Stimulated activated naive B cell treated with anti-CD40 and anti-IgM and Interleukin-4, amounts not matched to agents 10 μg/mL and 1 μg/mL and 100 μg/mL, for 72 hours (primary cell): ENCODE results near the gene UAP1.
"Not testable (repeated sequence)": the region's sequence is repeated elsewhere in the genome, so short reads cannot be mapped to it uniquely, and the experiment has no call there.

Experiments used
- ATAC-seq, 2 donors: fragments of 150-1000 bp; cut with Tn5 transposase; replicated peaks; 2 replicates each; pipeline ENCODE4 v1.10.0; 2021; ENCODE audit warnings: moderate library complexity in 1 of 2
- DNase-seq: peaks from one replicate; pipeline ENCODE4 v3.0.0; 2021
- H3K27ac Mint-ChIP-seq: one replicate; pipeline ENCODE4 v1.8.0; 2022; ENCODE audit warnings: mild to moderate bottlenecking, mixed read lengths
- H3K27me3 Mint-ChIP-seq, 2 donors: one replicate each; pipeline ENCODE4 v1.8.0; 2022; ENCODE audit warnings: mixed read lengths in 2 of 2
- H3K36me3 Mint-ChIP-seq, 2 donors: one replicate each; pipeline ENCODE4 v1.8.0; 2022; ENCODE audit warnings: mixed read lengths in 2 of 2, mild to moderate bottlenecking in 1 of 2
- H3K4me1 Mint-ChIP-seq, 2 donors: one replicate each; pipeline ENCODE4 v1.8.0; 2022; ENCODE audit warnings: mixed read lengths in 2 of 2, mild to moderate bottlenecking in 1 of 2
- H3K4me3 Mint-ChIP-seq, 2 donors: one replicate each; pipeline ENCODE4 v1.8.0; 2022; ENCODE audit warnings: mild to moderate bottlenecking in 2 of 2, mixed read lengths in 2 of 2, moderate library complexity in 1 of 2
- H3K9me3 Mint-ChIP-seq, 2 donors: one replicate each; pipeline ENCODE4 v1.8.0; 2022; ENCODE audit warnings: mixed read lengths in 2 of 2, mild to moderate bottlenecking in 1 of 2

The UAP1 gene

GRCh38 chr1:162552684-162553252 lies 8.8 kb upstream of the UAP1 start:
- ATAC-seq (no peak), DNase-seq (no peak)
- H3K9me3 Mint-ChIP-seq: no peaks in the 10 kb centered on the region
- no peaks in the 10 kb centered on the region for H3K36me3 Mint-ChIP-seq
- no peaks in the 10 kb centered on the region for H3K27me3 Mint-ChIP-seq
- no peaks in the 10 kb centered on the region for H3K4me1 Mint-ChIP-seq
- H3K4me3 Mint-ChIP-seq: no peak overlapping the region
- H3K27ac Mint-ChIP-seq: no peak overlapping the region

DNA sequence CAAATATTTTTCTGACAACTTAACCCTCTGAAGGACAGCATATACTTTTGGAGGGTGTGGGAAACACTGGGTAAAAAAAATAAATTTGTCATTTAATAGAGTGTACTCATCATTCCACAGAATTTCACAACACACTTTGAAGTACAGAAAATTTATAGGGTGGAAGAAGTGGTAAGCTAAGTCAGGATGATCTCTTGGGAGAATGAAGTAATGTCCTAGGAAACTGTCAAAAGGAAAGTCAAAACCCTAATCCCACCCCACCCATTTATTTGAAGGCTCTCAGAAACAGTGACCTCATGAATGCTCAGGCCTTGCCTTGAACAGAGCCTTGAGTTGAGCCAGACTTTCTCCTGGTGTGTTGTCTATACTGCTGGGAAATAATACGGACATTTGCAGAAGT lies 7.3 kb upstream of the UAP1 start:
- H3K4me1 Mint-ChIP-seq: no peaks in the 10 kb centered on the region
- no peaks in the 10 kb centered on the region for H3K9me3 Mint-ChIP-seq
- H3K36me3 Mint-ChIP-seq: no peaks in the 10 kb centered on the region
- no peak overlapping the region for H3K4me3 Mint-ChIP-seq
- H3K27me3 Mint-ChIP-seq: no peaks in the 10 kb centered on the region
- DNase-seq (no peak), ATAC-seq (no peak)
- no peak overlapping the region for H3K27ac Mint-ChIP-seq

GRCh38 chr1:162557536-162557935 lies 4.0 kb upstream of the UAP1 start:
- ATAC-seq: no peak
- Mint-ChIP-seq H3K36me3 (no peaks in the 10 kb centered on the region), H3K4me1 (peaks cover 10 to 14% of the 10 kb centered on the region in 2 donors)

GRCh38 chr1:162560303-162561036 lies 1.1 kb upstream of the UAP1 start:
- H3K36me3 Mint-ChIP-seq: peaks cover 0 to under 1% of the 10 kb centered on the region in 2 donors
- peaks cover 18 to 25% of the 10 kb centered on the region in 2 donors for H3K4me1 Mint-ChIP-seq
- DNase-seq (no peak), ATAC-seq (no peak)
- no peaks in the 10 kb centered on the region for H3K9me3 Mint-ChIP-seq
- H3K27me3 Mint-ChIP-seq: no peaks in the 10 kb centered on the region
- peak overlapping the region; percentile 98 for H3K27ac Mint-ChIP-seq
- peak overlapping the region; percentile 82 to 99 for H3K4me3 Mint-ChIP-seq

More at GRCh38 chr1:162557536-162557935, 4.0 kb upstream of the UAP1 start:
- DNase-seq: no peak
- Mint-ChIP-seq H3K4me3 (no peak overlapping the region), H3K27ac (no peak overlapping the region), H3K27me3 (no peaks in the 10 kb centered on the region), H3K9me3 (no peaks in the 10 kb centered on the region)

DNA sequence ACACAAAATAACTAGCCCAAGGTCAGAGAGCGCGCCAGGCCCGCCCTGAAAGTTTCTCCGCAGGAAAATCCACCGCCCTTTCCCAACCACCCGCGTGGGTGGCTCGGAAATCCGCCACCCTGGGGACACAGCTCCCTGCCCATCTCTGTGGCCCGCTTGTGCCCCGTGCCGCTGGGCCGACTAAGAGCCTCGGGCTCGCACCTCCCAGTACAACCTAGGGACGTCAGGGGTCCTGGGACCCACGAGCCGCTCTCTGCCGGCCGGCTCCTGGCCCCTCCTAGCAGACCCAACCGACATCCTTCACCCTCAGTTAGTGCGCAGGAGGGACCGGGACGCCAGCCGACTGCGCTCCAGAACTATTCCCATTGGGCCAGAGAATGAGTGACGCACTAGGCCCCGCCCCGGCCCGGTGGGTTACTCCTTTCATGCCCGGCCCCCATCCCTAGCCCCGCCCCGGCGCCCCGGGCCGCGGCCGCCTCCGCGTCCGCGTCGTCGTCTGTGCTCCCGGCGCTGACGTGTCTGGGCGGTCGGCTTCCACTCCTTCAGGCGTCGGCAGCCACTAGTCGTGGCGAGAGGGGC lies 396 bp upstream of the UAP1 start:
- peaks cover 18 to 25% of the 10 kb centered on the region in 2 donors for H3K4me1 Mint-ChIP-seq
- H3K4me3 Mint-ChIP-seq: peak overlapping the region; percentile 82 to 99
- peaks cover 0 to 6% of the 10 kb centered on the region in 2 donors for H3K36me3 Mint-ChIP-seq

DNA sequence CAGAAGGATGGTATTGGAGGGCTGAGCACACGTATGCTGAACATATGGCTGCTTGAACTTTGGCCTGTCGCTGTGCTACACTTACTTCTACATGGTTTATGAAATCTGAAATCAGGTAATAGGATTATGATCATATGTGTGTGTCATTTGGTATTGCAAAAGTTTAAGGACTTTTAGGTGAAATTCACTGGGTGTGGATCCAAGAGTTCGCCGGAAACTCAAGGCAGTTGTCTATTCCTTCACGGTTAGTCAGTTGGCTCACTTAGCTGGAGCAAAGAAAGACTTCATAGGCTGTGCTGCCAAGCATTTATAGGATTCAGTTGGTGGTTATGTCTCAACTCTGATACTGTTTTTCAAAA lies 927 bp downstream of the UAP1 start:
- peaks cover 5 to 18% of the 10 kb centered on the region in 2 donors for H3K36me3 Mint-ChIP-seq
- H3K27ac Mint-ChIP-seq: no peak overlapping the region
- H3K27me3 Mint-ChIP-seq: no peaks in the 10 kb centered on the region
- peaks cover 18 to 25% of the 10 kb centered on the region in 2 donors for H3K4me1 Mint-ChIP-seq
- no peak for ATAC-seq
- H3K9me3 Mint-ChIP-seq: no peaks in the 10 kb centered on the region
- DNase-seq: no peak
- H3K4me3 Mint-ChIP-seq: peak overlapping the region; percentile 82 to 99

More for the DNA sequence above, 396 bp upstream of the UAP1 start:
- ATAC-seq (peak; percentile 92 to 95), DNase-seq (peak; percentile 94)
- peak overlapping the region; percentile 98 for H3K27ac Mint-ChIP-seq
- H3K9me3 Mint-ChIP-seq: no peaks in the 10 kb centered on the region
- no peaks in the 10 kb centered on the region for H3K27me3 Mint-ChIP-seq

DNA sequence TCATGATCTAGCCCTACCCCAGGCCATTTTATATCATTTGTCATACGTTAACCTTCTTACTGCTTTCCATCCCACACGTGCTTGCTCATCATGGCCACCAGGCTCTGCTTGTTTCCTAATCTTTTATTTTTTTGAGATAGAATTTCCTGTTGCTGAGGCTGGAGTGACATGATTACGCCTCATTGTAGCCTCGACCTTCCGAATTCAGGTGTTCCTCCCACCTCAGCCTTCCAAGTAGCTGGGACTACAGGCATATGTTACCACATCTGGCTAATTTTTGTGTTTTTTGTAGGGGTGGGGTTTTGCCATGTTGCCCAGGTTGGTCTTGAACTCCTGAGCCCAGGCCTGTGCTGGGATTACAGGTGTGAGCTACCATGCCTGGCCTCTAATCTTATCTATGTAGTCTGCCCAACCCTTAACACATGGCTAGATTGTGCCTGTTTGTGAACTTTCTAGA lies 3.3 kb downstream of the UAP1 start:
- DNase-seq (no peak), ATAC-seq (no peak)
- peaks cover 17 to 36% of the 10 kb centered on the region in 2 donors for H3K36me3 Mint-ChIP-seq
- no peak overlapping the region for H3K4me3 Mint-ChIP-seq
- H3K4me1 Mint-ChIP-seq: peaks cover 18 to 33% of the 10 kb centered on the region in 2 donors
- no peaks in the 10 kb centered on the region for H3K27me3 Mint-ChIP-seq
- no peaks in the 10 kb centered on the region for H3K9me3 Mint-ChIP-seq
- peak overlapping the region; percentile 21 for H3K27ac Mint-ChIP-seq

- no peaks in the 10 kb centered on the region for H3K27me3 Mint-ChIP-seq
- peaks cover 17 to 38% of the 10 kb centered on the region in 2 donors for H3K36me3 Mint-ChIP-seq
- H3K4me1 Mint-ChIP-seq: peaks cover 18 to 35% of the 10 kb centered on the region in 2 donors
- no peak overlapping the region for H3K27ac Mint-ChIP-seq
- no peak overlapping the region for H3K4me3 Mint-ChIP-seq
- DNase-seq (no peak), ATAC-seq (no peak)
- H3K9me3 Mint-ChIP-seq: no peaks in the 10 kb centered on the region
These were observed 3.9 kb downstream of the UAP1 start for GRCh38 chr1:162565460-162565859.

DNA sequence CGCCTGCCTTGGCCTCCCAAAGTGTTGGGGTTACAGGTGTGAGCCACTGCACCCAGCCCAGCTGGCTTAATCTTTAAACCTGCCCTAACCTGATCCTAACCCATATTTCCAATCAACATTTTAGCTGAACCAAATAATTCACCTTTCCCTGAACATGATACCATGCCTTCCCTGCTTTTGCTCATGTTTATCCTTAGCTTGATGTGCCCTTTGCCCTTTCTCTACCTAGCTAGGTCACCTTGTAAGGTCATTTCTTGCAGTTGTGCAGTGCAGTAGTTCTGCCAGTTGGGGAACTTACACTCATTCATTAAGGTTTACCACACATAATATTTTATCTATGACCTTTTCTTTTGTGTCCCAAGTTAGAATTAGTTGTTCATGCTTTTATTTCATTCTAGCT lies 5.3 kb downstream of the UAP1 start:
- H3K27me3 Mint-ChIP-seq: no peaks in the 10 kb centered on the region
- DNase-seq (no peak), ATAC-seq (no peak)
- H3K4me3 Mint-ChIP-seq: no peak overlapping the region
- peaks cover 15 to 30% of the 10 kb centered on the region in 2 donors for H3K4me1 Mint-ChIP-seq
- H3K9me3 Mint-ChIP-seq: no peaks in the 10 kb centered on the region
- H3K27ac Mint-ChIP-seq: no peak overlapping the region
- peaks cover 19 to 39% of the 10 kb centered on the region in 2 donors for H3K36me3 Mint-ChIP-seq

DNA sequence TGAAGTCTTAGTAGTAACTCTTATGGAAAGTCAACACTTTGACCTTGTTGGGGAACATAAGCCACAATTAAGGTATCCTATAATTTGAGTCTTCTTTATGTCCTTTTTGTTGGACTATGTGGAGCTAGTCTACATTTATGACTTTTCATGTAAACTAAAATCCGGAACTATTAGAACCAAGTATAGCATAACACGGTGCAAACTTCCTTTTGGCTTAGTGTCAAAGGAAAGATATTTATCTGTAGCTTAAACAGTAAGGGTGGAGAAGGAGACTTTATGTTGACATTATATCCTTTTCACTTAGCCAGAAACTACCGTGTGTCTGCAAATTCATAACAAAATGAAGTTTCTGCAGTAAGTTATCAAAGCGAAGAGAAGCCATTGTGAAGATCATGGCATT lies 7.3 kb downstream of the UAP1 start:
- peaks cover 5 to 21% of the 10 kb centered on the region in 2 donors for H3K4me1 Mint-ChIP-seq

GRCh38 chr1:162570718-162571117 lies 9.2 kb downstream of the UAP1 start:
- no peak overlapping the region for H3K4me3 Mint-ChIP-seq
- H3K4me1 Mint-ChIP-seq: peaks cover 0 to 12% of the 10 kb centered on the region in 2 donors
- no peak for DNase-seq
- H3K9me3 Mint-ChIP-seq: no peaks in the 10 kb centered on the region
- H3K27me3 Mint-ChIP-seq: no peaks in the 10 kb centered on the region
- H3K36me3 Mint-ChIP-seq: peaks cover 22 to 41% of the 10 kb centered on the region in 2 donors
- no peak overlapping the region for H3K27ac Mint-ChIP-seq
- no peak for ATAC-seq

More for the DNA sequence above, 7.3 kb downstream of the UAP1 start:
- Mint-ChIP-seq H3K9me3 (no peaks in the 10 kb centered on the region), H3K27ac (no peak overlapping the region), H3K36me3 (peaks cover 22 to 43% of the 10 kb centered on the region in 2 donors), H3K27me3 (no peaks in the 10 kb centered on the region), H3K4me3 (no peak overlapping the region)
- ATAC-seq: no peak
- DNase-seq: no peak

DNA sequence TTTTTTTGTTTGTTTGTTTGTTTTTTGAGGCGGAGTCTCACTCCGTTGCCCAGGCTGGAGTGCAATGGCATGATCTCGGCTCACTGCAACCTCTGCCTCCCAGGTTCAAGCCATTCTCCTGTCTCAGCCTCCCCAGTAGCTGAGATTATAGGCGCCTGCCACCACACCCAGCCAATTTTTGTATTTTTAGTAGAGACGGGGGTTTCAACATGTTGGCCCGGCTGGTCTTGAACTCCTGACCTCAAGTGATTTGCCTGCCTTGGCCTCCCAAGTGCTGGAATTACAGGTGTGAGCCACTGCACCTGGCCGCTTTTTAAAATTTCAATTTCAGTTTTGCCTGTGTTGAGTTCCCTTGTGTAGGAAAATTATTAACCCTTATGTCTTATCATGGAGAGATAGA lies 9.6 kb downstream of the UAP1 start:
- H3K9me3 Mint-ChIP-seq, H3K27ac Mint-ChIP-seq, H3K4me3 Mint-ChIP-seq, DNase-seq, ATAC-seq, H3K27me3 Mint-ChIP-seq: not testable (repeated sequence)
- Mint-ChIP-seq H3K36me3 (peaks cover 23 to 40% of the 10 kb centered on the region in 2 donors), H3K4me1 (peaks cover 0 to 12% of the 10 kb centered on the region in 2 donors)

GRCh38 chr1:162571696-162572095 lies 10.2 kb downstream of the UAP1 start:
- no peaks in the 10 kb centered on the region for H3K9me3 Mint-ChIP-seq

DNA sequence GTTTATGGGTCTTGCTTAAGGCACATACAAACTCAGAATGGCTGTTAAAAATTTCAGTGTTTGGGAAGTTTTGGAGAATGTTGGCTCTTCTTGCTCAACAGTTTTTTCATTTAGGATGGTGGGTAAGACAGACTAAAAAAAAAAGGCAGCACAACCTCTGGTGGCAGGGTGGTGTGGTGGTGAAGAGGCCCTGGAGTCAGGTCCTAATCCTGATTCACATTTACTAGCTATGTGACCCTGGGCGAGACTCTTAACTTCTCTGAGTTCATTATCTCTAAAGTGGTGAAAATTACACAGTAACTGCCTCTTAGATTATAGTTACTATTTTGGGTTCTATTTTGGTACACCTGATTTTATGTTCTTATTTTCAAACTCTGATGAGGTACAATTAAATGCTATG lies 11.6 kb downstream of the UAP1 start:
- no peaks in the 10 kb centered on the region for H3K27me3 Mint-ChIP-seq
- peaks cover 22 to 28% of the 10 kb centered on the region in 2 donors for H3K36me3 Mint-ChIP-seq
- ATAC-seq (no peak), DNase-seq (no peak)
- peaks cover 0 to 12% of the 10 kb centered on the region in 2 donors for H3K4me1 Mint-ChIP-seq
- H3K27ac Mint-ChIP-seq: no peak overlapping the region
- H3K4me3 Mint-ChIP-seq: no peak overlapping the region
- H3K9me3 Mint-ChIP-seq: no peaks in the 10 kb centered on the region

More at GRCh38 chr1:162571696-162572095, 10.2 kb downstream of the UAP1 start:
- no peak for ATAC-seq
- Mint-ChIP-seq H3K4me1 (peaks cover 0 to 12% of the 10 kb centered on the region in 2 donors), H3K27me3 (no peaks in the 10 kb centered on the region), H3K4me3 (no peak overlapping the region), H3K36me3 (peaks cover 21 to 35% of the 10 kb centered on the region in 2 donors), H3K27ac (no peak overlapping the region)
- no peak for DNase-seq
